CD4-positive, alpha-beta T cell treated with Interleukin-4 for 1 hour (primary cell): ENCODE data around the gene CLRN1.

ENCODE experiments used
- DNase-seq, 2 donors: peaks; one replicate each; pipeline ENCODE4 v3.0.0-alpha.2; 2020 to 2022

The CLRN1 gene

GRCh38 chr3:150975086-150975991 lies 2.8 kb upstream of the CLRN1 start:
- DNase-seq: no peak

- no peak for DNase-seq
Observed at GRCh38 chr3:150970665-150971324, 1.7 kb downstream of the CLRN1 start.

- no peak for DNase-seq
Observed at GRCh38 chr3:150968341-150969035, 4.0 kb downstream of the CLRN1 start.

- no peak for DNase-seq
Observed at GRCh38 chr3:150965436-150965835, 7.1 kb downstream of the CLRN1 start.

GRCh38 chr3:150961949-150962348 lies 10.6 kb downstream of the CLRN1 start:
- no peak for DNase-seq

- DNase-seq: no peak
Observed at GRCh38 chr3:150960708-150961684, 11.5 kb downstream of the CLRN1 start.

GRCh38 chr3:150958683-150959082 lies 13.8 kb downstream of the CLRN1 start:
- no peak for DNase-seq

GRCh38 chr3:150956376-150956775 lies 16.2 kb downstream of the CLRN1 start:
- no peak for DNase-seq

GRCh38 chr3:150951923-150952322 lies 20.6 kb downstream of the CLRN1 start:
- DNase-seq: no peak

GRCh38 chr3:150945226-150946032 lies 27.1 kb downstream of the CLRN1 start:
- no peak for DNase-seq

- no peak for DNase-seq
Observed at GRCh38 chr3:150942221-150942620, 30.3 kb downstream of the CLRN1 start.

- DNase-seq: no peak
Observed at GRCh38 chr3:150936693-150937092, 35.8 kb downstream of the CLRN1 start.

GRCh38 chr3:150933473-150933995 lies 39.0 kb downstream of the CLRN1 start:
- no peak for DNase-seq

GRCh38 chr3:150931745-150932144 lies 40.8 kb downstream of the CLRN1 start:
- no peak for DNase-seq

- no peak for DNase-seq
Observed at GRCh38 chr3:150930839-150931238, 41.7 kb downstream of the CLRN1 start.

- DNase-seq: no peak
Observed at GRCh38 chr3:150928234-150928633, 44.3 kb downstream of the CLRN1 start.

GRCh38 chr3:150926328-150926727 lies 46.2 kb downstream of the CLRN1 start:
- DNase-seq: no peak

GRCh38 chr3:150925751-150926201 lies 46.8 kb downstream of the CLRN1 start:
- DNase-seq: peak; percentile 34 to 35

- DNase-seq: no peak
Observed at GRCh38 chr3:150922611-150923010, 49.9 kb downstream of the CLRN1 start.

- DNase-seq: no peak
Observed at GRCh38 chr3:150921209-150921608, 51.3 kb downstream of the CLRN1 start.

- DNase-seq: no peak
Observed at GRCh38 chr3:150920236-150920635, 52.3 kb downstream of the CLRN1 start.
